Sigmoid colon (tissue), 7 donors: ENCODE data around the gene PTAFR. TPM values are rescaled to one million over a fixed set of nuclear protein-coding genes. Genes with fewer than 3 reads are reported as not detected.
A peak's percentile ranks its signal among the peaks of the same experiment; 100 is the strongest.

Experiments
- DNase-seq: peaks from one replicate; pipeline ENCODE4 v3.0.0-alpha.2; 2019
- H3K27ac ChIP-seq, 4 donors: fragments of 200-600 bp; sonication (generic); one replicate each; pipeline ENCODE4 v1.5.1; 2016 to 2019; ENCODE audit warnings: mild to moderate bottlenecking in 1 of 4
- H3K27me3 ChIP-seq, 3 donors: fragments of 200-600 bp; sonication (generic); one replicate each; pipeline ENCODE4 v1.5.1; 2019; ENCODE audit warnings: mild to moderate bottlenecking in 1 of 3
- H3K36me3 ChIP-seq, 4 donors: fragments of 200-600 bp; sonication (generic); one replicate each; pipeline ENCODE4 v1.5.1; 2016 to 2019
- H3K4me1 ChIP-seq, 4 donors: fragments of 200-600 bp; sonication (generic); one replicate each; pipeline ENCODE4 v1.5.1; 2017 to 2019
- H3K4me3 ChIP-seq, 4 donors: fragments of 200-600 bp; sonication (generic); one replicate each; pipeline ENCODE4 v1.5.1; 2017 to 2019; ENCODE audit warnings: mild to moderate bottlenecking in 2 of 4, moderate library complexity in 1 of 4
- H3K9me3 ChIP-seq, 4 donors: fragments of 200-600 bp in 3 of 4; sonication (generic) in 3 of 4; one replicate each; pipeline versions ENCODE4 v1.5.1 to v1.6.1; 2013 to 2019
- CTCF ChIP-seq, 4 experiments: fragments of 450-650 bp in 3 of 4; fragments of 200-600 bp in 1 of 4; IDR thresholded peaks; one replicate each; pipeline ENCODE4 v1.5.1; 2016 to 2019; ENCODE audit warnings: antibody characterized with exemption in 4 of 4, mild to moderate bottlenecking in 3 of 4, moderate library complexity in 2 of 4
- EP300 ChIP-seq, 4 donors: sonication (generic); formaldehyde crosslinking; IDR thresholded peaks; one replicate each; pipeline ENCODE4 v1.6.1; 2017; ENCODE audit warnings: antibody characterized with exemption in 4 of 4
- POLR2A ChIP-seq, 2 donors: fragments of 450-650 bp; IDR thresholded peaks; one replicate each; pipeline ENCODE4 v1.6.1; 2016; ENCODE audit warnings: antibody characterized with exemption in 2 of 2, mild to moderate bottlenecking in 2 of 2, moderate library complexity in 2 of 2
- POLR2AphosphoS5 ChIP-seq, 4 donors: sonication (generic); formaldehyde crosslinking; IDR thresholded peaks; one replicate each; pipeline ENCODE4 v1.6.1; 2017; ENCODE audit warnings: antibody characterized with exemption in 4 of 4
- WGBS, 2 donors: extraction: QIAGEN DNeasy Blood & Tissue Kit; methylation state at CpG; one replicate each; pipeline ENCODE4 v1.1.7; 2013; 5-methylcytosine and 5-hydroxymethylcytosine counted together
- intact Hi-C: fragments of 100-400 bp; cut with DNase I; formaldehyde crosslinking; loops from one replicate; pipeline ENCODE4 v1.15.1; 2023
- polyA plus RNA-seq, 3 donors: library from polyadenylated mRNA; stranded (reverse); fragments of 200-250 nt; gene quantifications; one replicate each; pipeline ENCODE4 v1.2.3, GENCODE V29; 2013
- total RNA-seq, 4 donors: library from RNA; depleted of rRNA; stranded (reverse); fragments of >200 nt; gene quantifications; one replicate each; pipeline ENCODE4 v1.1.0, GENCODE V29; 2016
- donor health status: healthy with polysubstance abuse.
- donor health status: Bipolar disorder and iron deficiency.
- donor health status: healthy.

Gene PTAFR
- total and polyA plus RNA-seq, 7 donors, result 1.8 to 9.9 (median 4.5) TPM

DNA sequence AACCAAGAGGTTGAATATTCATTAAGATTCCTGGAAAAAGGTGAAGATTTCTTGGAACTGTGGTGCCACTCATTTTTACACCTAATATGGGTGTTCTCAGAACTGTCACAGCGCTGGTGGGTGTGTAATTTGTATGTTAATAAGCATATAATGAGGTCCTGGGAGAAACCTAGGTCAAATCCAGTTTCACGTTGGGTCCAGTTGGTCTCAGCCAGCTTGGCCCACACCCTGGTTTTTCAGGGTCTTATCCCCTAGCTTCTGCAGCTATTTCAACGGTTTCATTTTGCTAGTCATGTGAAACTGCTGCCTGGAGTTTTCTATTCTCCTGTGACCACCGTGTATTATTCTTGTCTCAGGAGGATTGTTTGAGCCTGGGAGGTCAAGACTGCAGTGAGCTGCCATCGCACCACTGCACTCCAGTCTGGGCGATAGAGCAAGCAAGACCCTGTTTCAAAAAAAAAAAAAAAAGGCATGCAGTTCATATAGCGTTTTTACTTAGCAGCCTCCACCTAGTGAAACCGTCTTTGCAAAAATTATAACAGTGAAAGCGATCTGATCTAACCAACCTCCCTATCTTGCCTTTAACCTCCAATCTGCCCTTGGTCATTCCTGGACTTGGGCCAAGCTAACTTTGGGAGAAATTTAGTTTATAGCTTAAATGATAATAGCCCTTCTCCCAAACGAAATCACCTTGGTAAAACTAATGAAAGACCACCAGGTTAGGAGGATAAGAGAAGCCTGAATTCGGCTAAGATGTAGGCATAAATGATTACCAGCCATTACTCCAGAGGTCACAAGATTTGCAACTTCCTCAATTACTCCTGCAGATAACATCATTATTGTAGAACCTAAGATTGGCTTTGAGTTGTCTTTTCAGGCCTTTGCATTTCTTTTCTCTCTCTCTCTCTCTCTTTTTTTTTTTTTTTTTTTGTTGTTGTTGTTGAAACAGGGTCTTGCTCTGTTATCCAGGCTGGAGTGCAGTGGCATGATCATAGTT lies 44.0 kb downstream of the PTAFR start:
- 75 to 87% methylated on average over 11 of the region's 11 CpGs for WGBS, 2 donors
- intact Hi-C loops, result no loop called here

GRCh38 chr1:28130901-28131300 lies 45.6 kb downstream of the PTAFR start:
- H3K9me3 ChIP-seq, result no peaks in the 10 kb centered on the region
- no peak for DNase-seq
- H3K36me3 ChIP-seq, result no peaks in the 10 kb centered on the region
- H3K27me3 ChIP-seq, result peaks cover 0 to 4% (median 0%) of the 10 kb centered on the region in 3 donors
- H3K4me1 ChIP-seq, result no peaks in the 10 kb centered on the region
- H3K27ac ChIP-seq, result no peak overlapping the region
- H3K4me3 ChIP-seq, result no peak overlapping the region
- intact Hi-C loops, result no loop called here
- TF ChIP-seq POLR2A (IDR thresholded peaks at IDR 0.05) (no peak), CTCF (IDR thresholded peaks at IDR 0.05) (no peak), POLR2AphosphoS5 (IDR thresholded peaks at IDR 0.05) (no peak), EP300 (IDR thresholded peaks at IDR 0.05) (no peak)
- 55 to 79% methylated on average over 6 of the region's 6 CpGs for WGBS, 2 donors

More for the DNA sequence above, 44.0 kb downstream of the PTAFR start:
- Histone ChIP-seq H3K36me3 (no peaks in the 10 kb centered on the region), H3K27me3 (peaks cover 0 to 4% (median 0%) of the 10 kb centered on the region in 3 donors), H3K27ac (no peak overlapping the region), H3K4me1 (no peaks in the 10 kb centered on the region), H3K4me3 (no peak overlapping the region), H3K9me3 (no peaks in the 10 kb centered on the region)
- TF ChIP-seq POLR2A (IDR thresholded peaks at IDR 0.05) (no peak), CTCF (IDR thresholded peaks at IDR 0.05) (no peak), POLR2AphosphoS5 (IDR thresholded peaks at IDR 0.05) (no peak), EP300 (IDR thresholded peaks at IDR 0.05) (no peak)
- DNase-seq, result no peak

DNA sequence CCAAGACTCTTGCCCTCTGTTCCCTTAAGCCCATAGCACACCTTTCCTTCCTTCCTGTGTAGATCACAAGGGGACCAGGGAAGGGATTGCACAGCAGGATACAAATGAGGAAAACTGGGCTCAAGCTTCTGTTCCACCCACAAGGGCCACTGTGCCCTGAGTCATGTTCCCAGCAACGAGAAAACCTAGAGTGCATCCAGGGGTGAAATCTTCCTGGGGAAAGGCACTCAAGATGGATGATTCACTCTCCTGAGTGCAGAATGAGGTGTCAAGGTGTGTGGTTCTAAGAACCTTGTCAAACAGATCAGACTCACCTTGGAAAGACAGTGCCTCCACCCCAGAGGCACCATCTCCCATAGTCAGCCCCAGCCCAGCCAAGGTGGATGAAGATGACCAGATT lies 47.3 kb downstream of the PTAFR start:
- intact Hi-C loops, result no loop called here
- no peak for DNase-seq
- 70 to 76% methylated on average over 1 of the region's 1 CpG for WGBS, 2 donors
- no peak for TF ChIP-seq EP300 (IDR thresholded peaks at IDR 0.05)
- TF ChIP-seq POLR2A (IDR thresholded peaks at IDR 0.05), result no peak
- peak in 1 of 4 donors; percentile 8 for TF ChIP-seq POLR2AphosphoS5 (IDR thresholded peaks at IDR 0.05)
- TF ChIP-seq CTCF (IDR thresholded peaks at IDR 0.05), result no peak
- no peaks in the 10 kb centered on the region for H3K9me3 ChIP-seq
- H3K36me3 ChIP-seq, result no peaks in the 10 kb centered on the region
- H3K27ac ChIP-seq, result peak overlapping the region in 1 of 4 donors; percentile 20
- peaks cover 0 to 4% (median 0%) of the 10 kb centered on the region in 3 donors for H3K27me3 ChIP-seq
- H3K4me3 ChIP-seq, result no peak overlapping the region
- H3K4me1 ChIP-seq, result no peaks in the 10 kb centered on the region

DNA sequence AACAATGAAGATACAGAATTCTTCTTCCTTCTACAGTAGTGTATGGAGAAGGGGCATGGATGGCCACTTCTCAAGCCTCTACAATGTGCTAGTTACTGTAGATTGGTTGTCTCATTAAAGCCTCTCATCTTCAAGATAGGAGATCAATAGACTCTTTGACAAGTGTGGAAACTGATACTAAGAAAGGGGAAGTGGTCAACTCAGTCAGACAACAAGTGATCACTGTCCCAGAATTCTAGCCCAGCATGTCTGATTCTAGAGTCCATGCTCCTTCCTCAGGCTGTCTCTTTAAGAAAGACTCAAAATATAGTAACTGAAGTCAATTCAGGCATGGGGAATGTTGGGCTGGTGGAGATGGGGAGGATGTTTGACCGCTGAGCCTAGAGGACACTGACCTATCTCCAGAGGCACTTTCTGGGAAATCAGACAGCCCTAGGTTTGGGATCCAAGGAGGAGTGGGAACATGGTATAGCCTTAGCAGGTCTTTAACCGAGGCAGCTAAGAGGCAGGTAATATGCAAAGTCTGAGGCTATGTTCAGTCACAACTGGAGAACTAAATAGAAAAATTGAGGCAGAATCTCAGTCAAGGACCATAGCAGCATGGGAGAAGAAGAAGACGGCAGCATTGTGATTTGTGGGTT lies 48.8 kb downstream of the PTAFR start:
- H3K4me1 ChIP-seq, result no peaks in the 10 kb centered on the region
- H3K4me3 ChIP-seq, result no peak overlapping the region
- 71 to 79% methylated on average over 3 of the region's 3 CpGs for WGBS, 2 donors
- H3K27ac ChIP-seq, result no peak overlapping the region
- H3K9me3 ChIP-seq, result no peaks in the 10 kb centered on the region
- TF ChIP-seq POLR2AphosphoS5 (IDR thresholded peaks at IDR 0.05) (no peak), POLR2A (IDR thresholded peaks at IDR 0.05) (no peak), EP300 (IDR thresholded peaks at IDR 0.05) (no peak)
- peaks cover 0 to 4% (median 0%) of the 10 kb centered on the region in 3 donors for H3K27me3 ChIP-seq
- no peaks in the 10 kb centered on the region for H3K36me3 ChIP-seq
- intact Hi-C loops, result no loop called here
- DNase-seq, result no peak
